ENCODE data around the gene KIAA0408.
"Not testable (repeated sequence)": the region's sequence is repeated elsewhere in the genome, so short reads cannot be mapped to it uniquely, and the experiment has no call there.

The KIAA0408 gene

DNA sequence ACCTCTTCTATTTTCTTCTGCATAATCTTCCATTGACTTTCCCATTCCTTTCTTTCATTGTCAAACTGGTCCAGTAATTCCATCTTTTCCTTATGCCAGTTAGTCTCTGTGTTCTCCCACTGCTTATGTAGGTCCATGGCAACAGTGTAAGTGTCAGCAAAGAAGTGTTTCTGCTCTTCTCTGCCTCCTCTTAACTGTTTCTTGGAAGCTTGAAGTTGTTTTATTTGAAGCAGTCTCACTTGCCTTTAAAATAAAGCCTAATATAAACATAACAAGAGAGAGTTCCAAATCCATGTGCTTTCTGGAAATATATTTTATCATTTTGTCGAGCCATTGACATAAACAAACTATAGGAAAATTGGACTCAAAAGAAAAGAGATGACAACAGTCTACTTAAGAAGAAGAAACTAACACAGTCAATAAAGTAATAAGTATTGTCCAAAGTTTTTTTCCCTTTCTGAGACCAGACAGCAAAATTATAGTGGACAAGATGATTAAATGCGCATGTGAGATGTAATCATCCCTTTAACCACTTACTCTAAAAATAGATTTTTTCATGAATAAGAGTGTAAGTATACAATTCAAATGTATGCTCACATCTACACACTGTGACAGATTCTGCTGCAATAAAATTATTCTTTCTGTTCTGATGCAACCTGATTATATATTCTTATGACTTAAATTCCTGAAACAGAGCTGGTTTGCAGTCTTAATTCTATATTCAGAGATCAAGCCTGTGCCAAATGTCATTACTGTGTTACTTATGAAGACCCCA lies 5.2 kb downstream of the KIAA0408 start:
- DNase-seq: no peak
- no peak for TF ChIP-seq GATA1 (IDR thresholded peaks at IDR 0.05; ENCODE audit: low read depth, low read length)
- no peak for TF ChIP-seq POLR2A (IDR thresholded peaks at IDR 0.05; ENCODE audit: low read length)

DNA sequence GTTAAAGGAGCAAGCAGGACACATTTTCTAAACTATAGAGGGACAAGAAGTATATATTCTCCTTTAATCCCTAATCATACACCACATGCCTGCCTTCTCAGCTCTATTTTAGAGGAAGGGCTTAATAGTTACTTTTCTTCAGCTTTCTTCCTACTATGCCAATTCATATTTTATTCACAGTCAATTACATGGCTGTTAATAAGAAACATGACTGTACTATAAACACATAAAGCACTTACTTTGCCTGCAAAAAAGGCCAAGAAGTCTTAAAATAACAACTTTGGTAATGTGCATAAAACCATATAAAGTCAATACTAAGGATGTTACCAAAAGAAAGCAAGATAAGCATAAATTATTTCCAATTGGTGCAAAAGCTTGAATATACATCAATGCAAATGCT lies 6.4 kb downstream of the KIAA0408 start:
- DNase-seq: no peak
- TF ChIP-seq POLR2A (IDR thresholded peaks at IDR 0.05; ENCODE audit: low read length): no peak
- no peak for TF ChIP-seq GATA1 (IDR thresholded peaks at IDR 0.05; ENCODE audit: low read depth, low read length)

DNA sequence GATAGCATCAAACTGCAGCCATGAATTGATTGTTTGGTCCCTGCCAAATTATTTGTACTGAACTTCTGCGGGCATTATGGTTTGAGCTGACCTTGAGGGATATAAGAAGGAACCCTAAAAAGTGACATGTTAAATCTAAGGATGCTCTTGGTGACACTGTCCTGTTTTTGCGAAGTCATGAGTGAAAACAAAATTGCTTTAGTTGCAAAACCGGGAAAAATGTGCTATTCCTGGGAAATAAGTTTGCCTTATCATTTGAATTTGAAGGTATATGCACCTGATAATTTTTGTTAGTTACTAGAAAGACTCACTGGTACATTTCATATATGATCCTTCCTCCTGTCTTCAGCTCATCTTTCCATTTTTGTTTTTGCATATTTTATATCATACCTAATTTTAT lies 7.8 kb downstream of the KIAA0408 start:
- DNase-seq: no peak
- TF ChIP-seq GATA1 (IDR thresholded peaks at IDR 0.05; ENCODE audit: low read depth, low read length) (no peak), POLR2A (IDR thresholded peaks at IDR 0.05; ENCODE audit: low read length) (no peak)

DNA sequence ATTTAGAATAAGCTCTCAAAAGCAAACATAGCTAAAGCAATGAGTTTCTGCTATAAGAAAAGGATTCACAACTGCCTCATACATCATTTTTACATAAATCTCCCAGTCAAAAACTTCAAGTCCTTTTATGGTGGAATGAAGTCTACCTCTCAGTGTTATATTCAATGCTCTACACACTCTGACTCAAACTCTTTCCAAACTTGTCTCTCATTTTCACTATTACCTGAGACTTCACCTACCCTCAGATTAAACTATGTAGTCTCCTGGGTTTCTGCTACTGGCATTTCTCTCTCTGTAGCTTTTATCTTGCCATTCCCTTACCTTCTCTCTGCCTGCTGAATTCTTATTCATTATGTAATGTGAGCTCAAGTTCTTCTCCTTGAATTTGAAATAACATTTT lies 11.4 kb downstream of the KIAA0408 start:
- DNase-seq: no peak
- TF ChIP-seq GATA1 (IDR thresholded peaks at IDR 0.05; ENCODE audit: low read depth, low read length): no peak
- TF ChIP-seq POLR2A (IDR thresholded peaks at IDR 0.05; ENCODE audit: low read length): no peak

DNA sequence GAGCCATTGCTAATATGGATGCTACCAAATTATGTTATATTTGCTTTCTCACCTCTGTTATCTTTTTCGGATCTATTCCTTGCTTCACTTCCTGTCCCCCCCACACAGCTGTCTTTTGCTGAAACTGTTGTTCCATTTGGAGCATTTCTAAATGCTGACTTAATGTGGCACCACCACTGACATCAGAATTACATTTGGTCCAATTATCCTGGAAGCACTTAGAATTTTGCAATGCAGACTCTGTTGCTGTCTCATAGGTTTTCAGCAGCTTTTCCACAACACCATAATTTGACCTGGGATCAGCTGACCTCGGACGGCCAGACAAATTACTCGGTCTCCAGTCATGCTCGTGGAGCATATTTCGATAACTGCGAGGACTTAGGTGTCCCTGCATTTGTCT lies 12.8 kb downstream of the KIAA0408 start:
- TF ChIP-seq POLR2A (IDR thresholded peaks at IDR 0.05; ENCODE audit: low read length) (no peak), GATA1 (IDR thresholded peaks at IDR 0.05; ENCODE audit: low read depth, low read length) (no peak)
- DNase-seq: no peak

DNA sequence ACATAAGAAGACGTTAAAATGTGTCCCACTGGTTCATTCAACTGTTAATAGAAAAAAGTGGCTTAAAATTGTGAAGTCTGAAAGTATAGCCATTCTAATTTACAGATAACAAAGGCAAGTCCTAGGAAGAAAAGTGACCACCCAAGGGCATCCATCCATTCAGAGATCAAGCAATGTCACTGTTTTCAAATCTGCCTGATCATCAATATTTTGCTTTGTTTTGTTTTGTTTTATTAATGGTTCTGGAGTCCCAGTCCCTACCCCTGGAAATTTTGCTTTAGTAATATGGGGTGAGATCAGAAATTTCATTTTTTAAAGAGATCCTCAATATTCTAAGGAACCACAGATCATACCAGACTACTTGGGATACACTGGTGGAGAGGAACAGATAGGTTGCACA lies 17.3 kb downstream of the KIAA0408 start:
- no peak for DNase-seq
- no peak for TF ChIP-seq POLR2A (IDR thresholded peaks at IDR 0.05; ENCODE audit: low read length)
- TF ChIP-seq GATA1 (IDR thresholded peaks at IDR 0.05; ENCODE audit: low read depth, low read length): no peak

DNA sequence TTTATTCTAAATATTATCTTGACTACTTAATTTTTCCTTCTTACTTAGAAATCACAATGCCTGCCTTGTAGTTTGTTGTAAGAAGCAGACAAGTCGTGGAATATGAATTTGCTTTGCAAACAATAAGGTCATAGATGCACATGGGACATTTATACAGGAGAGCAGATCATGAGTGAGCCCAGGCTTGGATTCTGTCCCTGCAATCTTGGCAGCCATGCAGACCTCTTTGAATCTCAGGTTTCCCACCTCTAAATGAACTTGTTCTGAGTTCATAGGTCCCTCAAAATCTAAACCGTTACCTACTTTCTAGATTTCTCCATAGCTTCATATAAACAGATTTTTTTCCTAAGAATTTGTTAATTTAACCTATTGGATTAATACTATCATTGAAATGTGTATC lies 19.5 kb downstream of the KIAA0408 start:
- TF ChIP-seq POLR2A (IDR thresholded peaks at IDR 0.05; ENCODE audit: low read length) (no peak), GATA1 (IDR thresholded peaks at IDR 0.05; ENCODE audit: low read depth, low read length) (no peak)
- no peak for DNase-seq

DNA sequence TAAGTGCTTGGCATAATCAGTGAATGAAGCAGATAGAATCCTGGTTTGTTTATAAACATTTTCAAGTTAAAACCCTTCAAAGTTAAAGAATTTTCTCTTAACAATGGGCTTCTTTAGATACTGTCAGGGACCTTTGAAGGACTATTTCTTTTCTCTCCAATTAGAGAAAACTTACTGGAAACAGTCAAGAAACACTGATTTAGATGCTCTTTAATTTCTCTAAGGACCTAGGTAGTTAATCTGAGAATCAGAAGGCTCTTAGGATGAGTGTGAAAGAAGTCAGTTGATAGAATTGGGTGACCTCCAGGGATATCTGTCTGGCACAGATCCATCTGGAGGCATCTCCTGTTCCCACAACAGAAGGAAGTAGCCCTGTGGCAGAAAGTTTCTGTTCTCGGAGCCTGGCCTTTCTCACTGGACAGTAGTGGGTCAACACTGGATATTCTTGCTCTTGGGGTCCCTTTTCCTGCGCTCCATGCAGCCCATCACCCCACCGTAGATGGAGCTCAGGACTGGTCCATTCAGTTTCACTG lies 22.5 kb downstream of the KIAA0408 start:
- no peak for DNase-seq
- no peak for TF ChIP-seq GATA1 (IDR thresholded peaks at IDR 0.05; ENCODE audit: low read depth, low read length)
- no peak for TF ChIP-seq POLR2A (IDR thresholded peaks at IDR 0.05; ENCODE audit: low read length)

DNA sequence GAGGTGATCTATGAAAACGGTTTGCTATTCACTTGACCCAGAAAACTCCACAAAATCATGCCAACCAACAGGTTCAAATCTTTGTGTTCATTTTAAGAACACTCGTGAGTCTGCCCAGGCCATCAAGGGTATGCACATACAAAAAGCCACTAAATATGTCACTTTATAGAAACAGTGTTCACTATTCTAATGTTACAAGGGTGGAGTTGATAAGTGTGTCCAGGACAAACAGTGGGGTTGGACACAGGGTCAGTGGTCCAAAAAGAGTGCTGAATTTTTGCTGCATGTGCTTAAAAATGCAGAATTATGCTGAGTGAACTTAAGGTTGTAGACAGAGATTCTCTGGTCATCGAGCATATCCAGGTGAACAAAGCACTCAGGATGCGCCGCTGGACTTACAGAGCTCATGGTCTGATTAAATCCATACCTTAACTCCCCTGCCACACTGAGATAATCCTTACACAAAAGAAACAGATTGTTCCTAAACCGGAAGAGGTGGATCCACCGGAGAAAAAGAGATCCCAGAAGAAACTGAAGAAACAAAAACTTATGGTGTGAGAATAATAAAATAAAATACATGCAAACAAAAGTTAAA lies 23.5 kb downstream of the KIAA0408 start:
- TF ChIP-seq GATA1 (IDR thresholded peaks at IDR 0.05; ENCODE audit: low read depth, low read length) (no peak), POLR2A (IDR thresholded peaks at IDR 0.05; ENCODE audit: low read length) (no peak)
- no peak for DNase-seq

DNA sequence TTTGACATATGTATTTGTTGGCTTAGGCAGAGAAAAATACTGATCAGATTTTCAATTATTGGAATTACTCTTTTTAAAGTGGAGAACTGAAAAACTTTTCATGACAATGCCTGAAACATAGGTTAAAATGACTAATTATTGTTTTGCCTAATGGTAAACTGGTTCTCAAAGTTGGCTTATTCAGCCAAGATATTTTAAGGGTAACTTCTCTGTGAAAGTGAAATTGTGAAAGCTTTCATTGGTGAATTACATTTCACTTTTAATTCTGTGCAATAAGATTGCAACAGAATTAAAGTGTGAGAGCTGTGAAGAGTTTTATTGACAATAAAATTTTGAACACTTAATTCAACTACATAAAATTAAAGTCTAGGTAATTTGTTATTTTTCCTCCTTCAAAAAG lies 24.5 kb downstream of the KIAA0408 start:
- TF ChIP-seq POLR2A (IDR thresholded peaks at IDR 0.05; ENCODE audit: low read length) (no peak), GATA1 (IDR thresholded peaks at IDR 0.05; ENCODE audit: low read depth, low read length) (no peak)
- DNase-seq: no peak

DNA sequence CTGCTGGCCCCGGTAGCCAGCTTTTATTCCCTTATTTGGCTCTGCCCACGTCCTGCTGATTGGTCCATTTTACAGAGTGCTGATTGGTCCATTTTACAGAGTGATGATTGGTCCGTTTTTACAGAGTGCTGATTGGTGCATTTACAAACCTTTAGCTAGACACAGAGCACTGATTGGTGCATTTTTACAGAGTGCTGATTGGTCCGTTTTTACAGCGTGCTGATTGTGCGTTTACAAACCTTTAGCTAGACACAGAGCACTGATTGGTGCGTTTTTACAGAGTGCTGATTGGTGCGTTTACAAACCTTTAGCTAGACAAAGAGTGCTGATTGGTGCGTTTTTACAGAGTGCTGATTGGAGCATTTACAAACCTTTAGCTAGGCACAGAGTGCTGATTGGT lies 30.6 kb downstream of the KIAA0408 start:
- not testable (repeated sequence) for DNase-seq

DNA sequence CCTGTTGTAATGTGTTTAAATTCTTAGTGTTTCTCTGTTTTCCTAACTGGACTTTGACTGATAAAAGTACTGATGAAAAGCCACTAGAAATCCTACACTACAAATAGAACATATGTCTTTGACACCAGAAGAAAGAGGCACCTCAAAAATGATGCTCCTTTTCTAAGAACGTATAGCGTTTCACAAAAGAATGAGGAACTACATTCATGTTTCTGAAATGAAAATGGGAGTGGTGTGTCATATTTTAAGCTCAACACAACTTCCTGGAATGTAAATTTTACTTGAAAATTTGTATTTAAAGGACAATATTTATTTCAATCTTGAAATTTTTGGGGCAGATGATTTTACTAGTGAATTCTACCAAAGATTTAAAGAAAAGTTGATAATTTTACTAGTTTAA lies 35.3 kb downstream of the KIAA0408 start:
- no peak for TF ChIP-seq GATA1 (IDR thresholded peaks at IDR 0.05; ENCODE audit: low read depth, low read length)
- no peak for TF ChIP-seq POLR2A (IDR thresholded peaks at IDR 0.05; ENCODE audit: low read length)
- no peak for DNase-seq

DNA sequence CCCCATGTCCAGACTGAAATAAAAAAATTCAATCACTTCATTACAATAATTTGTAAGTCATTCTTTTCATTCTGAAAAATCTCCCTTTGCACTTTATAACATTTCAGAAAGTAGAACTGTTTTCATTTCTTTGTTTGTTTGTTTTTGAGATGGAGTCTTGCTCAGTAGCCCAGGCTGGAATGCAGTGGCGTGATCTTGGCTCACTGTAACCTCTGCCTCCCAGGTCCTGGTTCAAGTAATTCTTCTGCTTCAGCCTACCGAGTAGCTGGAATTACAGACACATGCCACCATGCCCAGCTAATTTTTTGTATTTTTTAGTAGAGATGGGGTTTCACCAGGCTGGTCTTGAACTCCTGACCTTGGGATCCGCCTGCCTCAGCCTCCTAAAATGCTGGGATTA lies 38.0 kb downstream of the KIAA0408 start:
- not testable (repeated sequence) for DNase-seq

DNA sequence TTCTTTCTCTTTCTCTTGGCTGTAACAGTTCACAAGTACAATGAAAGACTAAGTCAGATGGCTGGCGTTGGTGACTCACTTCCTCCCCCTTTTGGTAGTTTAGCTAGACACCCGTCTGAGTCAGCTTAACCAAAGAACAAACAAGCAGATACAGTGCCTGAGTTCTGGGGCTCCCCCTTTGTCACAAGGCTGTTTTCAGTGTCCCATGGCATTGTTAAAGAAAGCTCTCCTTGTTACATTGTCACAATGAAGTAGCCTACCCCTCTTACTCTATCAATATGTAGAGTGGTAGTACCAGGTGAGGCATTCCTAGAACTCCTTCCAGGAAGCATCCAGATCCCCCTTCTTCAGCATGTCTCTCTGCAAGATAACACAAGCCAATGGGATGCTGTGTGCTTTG lies 38.6 kb downstream of the KIAA0408 start:
- TF ChIP-seq POLR2A (IDR thresholded peaks at IDR 0.05; ENCODE audit: low read length) (no peak), GATA1 (IDR thresholded peaks at IDR 0.05; ENCODE audit: low read depth, low read length) (no peak)
- peak; percentile 59 to 65 for DNase-seq

DNA sequence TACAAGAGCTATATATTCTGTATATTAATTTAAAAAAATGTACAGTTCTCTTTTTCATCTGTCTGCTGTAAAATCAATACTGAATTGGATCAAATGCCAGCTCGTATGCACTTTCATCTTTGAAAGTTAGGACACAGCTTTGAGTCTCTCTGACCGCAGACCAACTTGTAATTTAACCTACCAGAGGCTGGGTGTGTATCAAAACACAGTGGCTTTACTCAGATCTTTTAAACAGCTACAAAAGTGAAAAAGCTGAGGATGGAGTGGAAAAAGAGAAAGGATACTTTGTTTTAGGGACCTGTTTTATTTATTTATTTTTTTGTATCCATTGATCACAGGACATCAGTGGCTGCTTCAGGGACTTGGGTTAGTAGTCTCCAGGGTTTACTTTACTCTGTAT lies 44.1 kb downstream of the KIAA0408 start:
- DNase-seq: no peak
- TF ChIP-seq GATA1 (IDR thresholded peaks at IDR 0.05; ENCODE audit: low read depth, low read length): no peak
- TF ChIP-seq POLR2A (IDR thresholded peaks at IDR 0.05; ENCODE audit: low read length): no peak

DNA sequence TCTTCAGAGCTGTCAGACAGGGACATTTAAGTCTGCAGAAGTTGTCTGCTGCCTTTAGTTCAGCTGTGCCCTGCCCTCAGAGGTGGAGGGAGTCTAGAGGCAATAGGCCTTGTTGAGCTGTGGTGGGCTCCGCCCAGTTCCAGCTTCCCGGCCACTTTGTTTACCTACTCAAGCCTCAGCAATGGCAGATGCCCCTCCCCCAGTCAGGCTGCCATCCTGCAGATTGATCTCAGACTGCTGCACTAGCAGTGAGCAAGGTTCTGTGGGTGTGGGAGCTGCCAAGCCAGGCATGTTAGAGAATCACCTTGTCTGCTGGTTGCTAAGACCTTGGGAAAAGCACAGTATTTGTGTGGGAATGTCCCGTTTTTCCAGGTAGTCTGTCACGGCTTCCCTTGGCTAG lies 46.1 kb downstream of the KIAA0408 start:
- DNase-seq: not testable (repeated sequence)

DNA sequence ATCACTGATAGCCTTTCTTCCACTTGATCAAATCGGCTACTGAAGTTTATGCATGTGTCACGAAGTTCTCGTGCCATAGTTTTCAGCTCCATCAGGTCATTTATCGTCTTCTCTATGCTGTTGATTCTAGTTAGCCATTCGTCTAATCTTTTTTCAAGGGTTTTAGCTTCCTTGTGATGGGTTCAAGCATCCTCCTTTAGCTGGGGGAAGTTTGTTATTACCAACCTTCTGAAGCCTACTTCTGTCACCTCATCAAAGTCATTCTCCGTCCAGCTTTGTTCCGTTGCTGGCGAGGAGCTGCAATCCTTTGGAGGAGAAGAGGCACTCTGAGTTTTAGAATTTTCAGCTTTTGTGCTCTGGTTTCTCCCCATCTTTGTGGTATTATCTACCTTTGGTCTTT lies 47.2 kb downstream of the KIAA0408 start:
- not testable (repeated sequence) for DNase-seq
